ENCODE results near the gene UBE2D2. TPM values are rescaled to one million over a fixed set of nuclear protein-coding genes. Genes with fewer than 3 reads are reported as not detected.

Gene UBE2D2
- total and polyA plus RNA-seq, 2 of the 13 experiments (the other 11 are each of a cell fraction or from before 2014, with no cell fraction given), result 79.1 to 109 TPM

DNA sequence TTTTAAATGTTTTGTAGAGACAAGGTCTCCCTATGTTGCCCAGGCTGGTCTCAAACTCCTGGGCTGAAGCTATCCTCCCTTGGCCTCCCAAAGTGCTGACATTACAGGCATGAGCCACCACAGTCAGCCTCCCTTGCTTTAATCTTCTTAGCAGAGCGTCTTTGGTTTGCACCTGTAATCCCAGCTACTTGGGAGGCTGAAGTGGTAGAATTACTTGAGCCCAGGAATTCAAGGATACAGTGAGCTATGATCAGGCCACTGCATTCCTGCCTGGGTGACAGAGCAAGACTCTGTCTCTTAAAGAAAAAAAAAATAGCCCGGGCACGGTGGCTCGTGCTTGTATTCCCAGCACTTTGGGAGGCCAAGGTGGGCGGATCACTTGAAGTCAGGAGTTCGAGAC, 27.8 kb downstream of the UBE2D2 start:
- H3K4me1 ChIP-seq (ENCODE audit: insufficient read depth, low read length), result no peaks in the 10 kb centered on the region
- H3K79me2 ChIP-seq (ENCODE audit: insufficient read depth, low read length), result peaks cover 72% of the 10 kb centered on the region
- FAIRE-seq (no peak), ATAC-seq (no peak), DNase-seq (ENCODE audit: low spot score) (no peak)
- no peak overlapping the region for H3K27ac ChIP-seq (ENCODE audit: extremely low read length, insufficient read depth, low read length)
- H3K27me3 ChIP-seq (ENCODE audit: control insufficient read depth in 1 of 2, insufficient read depth in 2 of 2, low read length in 2 of 2), result no peaks in the 10 kb centered on the region
- TF ChIP-seq ZEB1 (IDR thresholded peaks at IDR 0.05; ENCODE audit: insufficient replicate concordance, low read depth) (no peak), ZNF468 (CRISPR knock-in tag; IDR thresholded peaks at IDR 0.05) (0 out of 2 replicates have a peak, but pooled peaks have one; percentile 38)
- TF ChIP-seq, protein P1, sequence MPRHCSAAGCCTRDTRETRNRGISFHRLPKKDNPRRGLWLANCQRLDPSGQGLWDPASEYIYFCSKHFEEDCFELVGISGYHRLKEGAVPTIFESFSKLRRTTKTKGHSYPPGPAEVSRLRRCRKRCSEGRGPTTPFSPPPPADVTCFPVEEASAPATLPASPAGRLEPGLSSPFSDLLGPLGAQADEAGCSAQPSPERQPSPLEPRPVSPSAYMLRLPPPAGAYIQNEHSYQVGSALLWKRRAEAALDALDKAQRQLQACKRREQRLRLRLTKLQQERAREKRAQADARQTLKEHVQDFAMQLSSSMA (CRISPR knock-in tag; IDR thresholded peaks at IDR 0.05), result no peak
- H3K4me3 ChIP-seq (replicated peaks in 1 of 3; ENCODE audit: insufficient read depth in 1 of 3, low read depth in 2 of 3, low read length in 3 of 3), result no peak overlapping the region
- no peak overlapping the region for H3K4me2 ChIP-seq (ENCODE audit: low read depth, low read length)
- no TSS peak for BruUV-seq (replicated peaks)
- H3K9me3 ChIP-seq (ENCODE audit: low read length), result no peaks in the 10 kb centered on the region
- POLR2A ChIA-PET, result interaction anchor here (1.4 kb wide), 1 partner anchor 24 kb away, joined by 3 read pairs; no protein-coding TSS in a partner anchor
- H3K9ac ChIP-seq (ENCODE audit: insufficient read depth, low read depth, low read length), result no peak overlapping the region
- H2AFZ ChIP-seq (ENCODE audit: low read length), result no peak overlapping the region
- CTCF ChIA-PET (ENCODE audit: low intra/inter-chr PET ratio, low total read pairs), result no interaction called here
- intact Hi-C loops (cut with micrococcal nuclease; ENCODE audit: unreplicated experiment) (no loop called here), in situ Hi-C loops (cut with HindIII; ENCODE audit: extremely low pct_ligation_motif_present, low pct_unique_long_range_greater_than_20kb) (no loop called here)
- H4K20me1 ChIP-seq (ENCODE audit: insufficient read depth, low read length), result peaks cover 28% of the 10 kb centered on the region
- peaks cover 7 to 31% of the 10 kb centered on the region in 2 experiments; a peak in 4 of 5 replicates for H3K36me3 ChIP-seq (replicated peaks in 1 of 2; ENCODE audit: control insufficient read depth in 1 of 2, insufficient read depth in 2 of 2, low read length in 2 of 2)
- WGBS (ENCODE audit: low lambda C conversion rate), result 95% methylated on average over 6 of the region's 6 CpGs

DNA sequence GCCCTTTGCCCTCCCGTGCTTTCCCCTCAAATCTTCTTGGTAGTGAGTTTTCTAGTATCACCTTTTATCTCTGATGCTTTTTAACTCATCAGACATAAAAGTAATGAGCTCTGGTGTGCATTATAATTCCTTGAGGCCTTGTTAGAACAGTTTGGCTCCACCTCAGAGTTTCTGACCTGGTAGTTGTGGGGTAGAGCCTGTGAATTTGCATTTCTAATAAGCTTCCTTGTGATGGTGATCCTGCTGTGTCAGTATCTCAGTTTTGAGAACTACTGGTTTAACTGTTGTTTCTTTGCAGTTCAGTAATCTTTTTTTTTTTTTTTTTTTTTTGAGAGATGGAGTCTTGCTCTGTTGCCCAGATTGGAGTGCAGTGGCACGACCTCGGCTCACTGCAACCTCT, 31.1 kb downstream of the UBE2D2 start:
- Histone ChIP-seq H3K79me2 (ENCODE audit: insufficient read depth, low read length) (peaks cover 71% of the 10 kb centered on the region), H4K20me1 (ENCODE audit: insufficient read depth, low read length) (peaks cover 22% of the 10 kb centered on the region), H3K9ac (ENCODE audit: insufficient read depth, low read depth, low read length) (no peak overlapping the region), H3K4me3 (replicated peaks in 1 of 3; ENCODE audit: insufficient read depth in 1 of 3, low read depth in 2 of 3, low read length in 3 of 3) (no peak overlapping the region), H3K9me3 (ENCODE audit: low read length) (no peaks in the 10 kb centered on the region), H3K36me3 (replicated peaks in 1 of 2; ENCODE audit: control insufficient read depth in 1 of 2, insufficient read depth in 2 of 2, low read length in 2 of 2) (peaks cover 0 to 27% of the 10 kb centered on the region in 2 experiments; a peak in 3 of 5 replicates), H3K4me2 (ENCODE audit: low read depth, low read length) (no peak overlapping the region), H3K27me3 (ENCODE audit: control insufficient read depth in 1 of 2, insufficient read depth in 2 of 2, low read length in 2 of 2) (no peaks in the 10 kb centered on the region), H3K27ac (ENCODE audit: extremely low read length, insufficient read depth, low read length) (no peak overlapping the region), H2AFZ (ENCODE audit: low read length) (no peak overlapping the region), H3K4me1 (ENCODE audit: insufficient read depth, low read length) (no peaks in the 10 kb centered on the region)
- in situ Hi-C loops (cut with HindIII; ENCODE audit: extremely low pct_ligation_motif_present, low pct_unique_long_range_greater_than_20kb), result no loop called here
- no peak for ATAC-seq
- DNase-seq (ENCODE audit: low spot score), result no peak
- BruUV-seq (replicated peaks), result no TSS peak
- 97% methylated on average over 3 of the region's 3 CpGs for WGBS (ENCODE audit: low lambda C conversion rate)
- POLR2A ChIA-PET, result interaction anchor here (0.7 kb wide), 2 partner anchors 66 to 89 kb away, joined by 3 read pairs; no protein-coding TSS in a partner anchor
- intact Hi-C loops (cut with micrococcal nuclease; ENCODE audit: unreplicated experiment), result no loop called here
- FAIRE-seq, result no peak
- CTCF ChIA-PET (ENCODE audit: low intra/inter-chr PET ratio, low total read pairs), result no interaction called here
- TF ChIP-seq FOXM1 (CRISPR knock-in tag; IDR thresholded peaks at IDR 0.05) (no peak), HNRNPH1 (optimal IDR thresholded peaks at IDR 0.05; ENCODE audit: low read depth, low read length) (no peak), ZBTB1 (CRISPR knock-in tag; IDR thresholded peaks at IDR 0.05; ENCODE audit: borderline replicate concordance) (no peak), ZNF773 (CRISPR knock-in tag; IDR thresholded peaks at IDR 0.05; ENCODE audit: borderline replicate concordance) (no peak), ZNF556 (CRISPR knock-in tag; IDR thresholded peaks at IDR 0.05; ENCODE audit: borderline replicate concordance) (no peak), SIX4 (CRISPR knock-in tag; IDR thresholded peaks at IDR 0.05) (no peak), RELA (CRISPR knock-in tag; IDR thresholded peaks at IDR 0.05) (no peak), ETV5 (CRISPR knock-in tag; IDR thresholded peaks at IDR 0.05; ENCODE audit: borderline replicate concordance) (no peak), ZNF619 (CRISPR knock-in tag; IDR thresholded peaks at IDR 0.05) (no peak)
- TF ChIP-seq, protein P2, sequence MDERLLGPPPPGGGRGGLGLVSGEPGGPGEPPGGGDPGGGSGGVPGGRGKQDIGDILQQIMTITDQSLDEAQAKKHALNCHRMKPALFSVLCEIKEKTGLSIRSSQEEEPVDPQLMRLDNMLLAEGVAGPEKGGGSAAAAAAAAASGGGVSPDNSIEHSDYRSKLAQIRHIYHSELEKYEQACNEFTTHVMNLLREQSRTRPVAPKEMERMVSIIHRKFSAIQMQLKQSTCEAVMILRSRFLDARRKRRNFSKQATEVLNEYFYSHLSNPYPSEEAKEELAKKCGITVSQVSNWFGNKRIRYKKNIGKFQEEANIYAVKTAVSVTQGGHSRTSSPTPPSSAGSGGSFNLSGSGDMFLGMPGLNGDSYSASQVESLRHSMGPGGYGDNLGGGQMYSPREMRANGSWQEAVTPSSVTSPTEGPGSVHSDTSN (CRISPR knock-in tag; IDR thresholded peaks at IDR 0.05), result no peak
- TF ChIP-seq, protein P3, sequence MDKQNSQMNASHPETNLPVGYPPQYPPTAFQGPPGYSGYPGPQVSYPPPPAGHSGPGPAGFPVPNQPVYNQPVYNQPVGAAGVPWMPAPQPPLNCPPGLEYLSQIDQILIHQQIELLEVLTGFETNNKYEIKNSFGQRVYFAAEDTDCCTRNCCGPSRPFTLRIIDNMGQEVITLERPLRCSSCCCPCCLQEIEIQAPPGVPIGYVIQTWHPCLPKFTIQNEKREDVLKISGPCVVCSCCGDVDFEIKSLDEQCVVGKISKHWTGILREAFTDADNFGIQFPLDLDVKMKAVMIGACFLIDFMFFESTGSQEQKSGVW (CRISPR knock-in tag; IDR thresholded peaks at IDR 0.05; ENCODE audit: borderline replicate concordance), result no peak
- TF ChIP-seq, protein P4, sequence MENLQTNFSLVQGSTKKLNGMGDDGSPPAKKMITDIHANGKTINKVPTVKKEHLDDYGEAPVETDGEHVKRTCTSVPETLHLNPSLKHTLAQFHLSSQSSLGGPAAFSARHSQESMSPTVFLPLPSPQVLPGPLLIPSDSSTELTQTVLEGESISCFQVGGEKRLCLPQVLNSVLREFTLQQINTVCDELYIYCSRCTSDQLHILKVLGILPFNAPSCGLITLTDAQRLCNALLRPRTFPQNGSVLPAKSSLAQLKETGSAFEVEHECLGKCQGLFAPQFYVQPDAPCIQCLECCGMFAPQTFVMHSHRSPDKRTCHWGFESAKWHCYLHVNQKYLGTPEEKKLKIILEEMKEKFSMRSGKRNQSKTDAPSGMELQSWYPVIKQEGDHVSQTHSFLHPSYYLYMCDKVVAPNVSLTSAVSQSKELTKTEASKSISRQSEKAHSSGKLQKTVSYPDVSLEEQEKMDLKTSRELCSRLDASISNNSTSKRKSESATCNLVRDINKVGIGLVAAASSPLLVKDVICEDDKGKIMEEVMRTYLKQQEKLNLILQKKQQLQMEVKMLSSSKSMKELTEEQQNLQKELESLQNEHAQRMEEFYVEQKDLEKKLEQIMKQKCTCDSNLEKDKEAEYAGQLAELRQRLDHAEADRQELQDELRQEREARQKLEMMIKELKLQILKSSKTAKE (CRISPR knock-in tag; IDR thresholded peaks at IDR 0.05; ENCODE audit: borderline replicate concordance), result no peak
